Colonic mucosa (tissue), 4 donors: ENCODE measurements around the gene ATP6AP1. TPM values are rescaled to one million over a fixed set of nuclear protein-coding genes. Genes with fewer than 3 reads are reported as not detected.

ENCODE experiments used
- DNase-seq: peaks from one replicate; pipeline ENCODE4 v3.0.0-alpha.2; 2020
- H3K27ac ChIP-seq: fragments of 200-600 bp; one replicate; pipeline ENCODE4 v1.8.0; 2021
- H3K27me3 ChIP-seq: fragments of 200-600 bp; one replicate; pipeline ENCODE4 v1.8.0; 2021
- H3K36me3 ChIP-seq: fragments of 200-600 bp; one replicate; pipeline ENCODE4 v1.8.0; 2021
- H3K4me1 ChIP-seq: fragments of 200-600 bp; one replicate; pipeline ENCODE4 v1.8.0; 2021; ENCODE audit warnings: mild to moderate bottlenecking
- H3K4me3 ChIP-seq: fragments of 200-600 bp; one replicate; pipeline ENCODE4 v1.8.0; 2021
- H3K9ac ChIP-seq, 2 donors: one replicate each; pipeline ENCODE4 v1.7.0; 2013; ENCODE audit warnings: control low read depth in 2 of 2, low read depth in 2 of 2, low read length in 2 of 2
- H3K9me3 ChIP-seq: fragments of 200-600 bp; one replicate; pipeline ENCODE4 v1.8.0; 2021
- CTCF ChIP-seq: fragments of 200-600 bp; IDR thresholded peaks from one replicate; pipeline ENCODE4 v1.8.0; 2022; ENCODE audit warnings: antibody characterized with exemption, mild to moderate bottlenecking
- intact Hi-C: fragments of 100-400 bp; cut with DNase I; formaldehyde crosslinking; loops from one replicate; pipeline ENCODE4 v1.14.1; 2022
- total RNA-seq, 2 donors: library from RNA; stranded (reverse); fragmentation: NEBNext Ultra II Directional in 1 of 2; extraction: Animal tissue kit (Norgen Biotek cat#: 25700) in 1 of 2; gene quantifications; one replicate each; pipeline ENCODE4 v1.2.1, GENCODE V29; 2021
- donor health status: healthy.
- donor health status: DM: no; HTN: no; CAD: no.
- donor health status: DM: no; HTN: no; CAD: no.

The ATP6AP1 gene
- total RNA-seq, 2 donors from 2014 or later: 86.3 to 96.9 TPM

GRCh38 chrX:154470434-154470833, 42.0 kb downstream of the ATP6AP1 start:
- H3K9ac ChIP-seq: no peak overlapping the region
- no peak for TF ChIP-seq CTCF
- H3K4me3 ChIP-seq: no peak overlapping the region
- no peaks in the 10 kb centered on the region for H3K36me3 ChIP-seq
- H3K4me1 ChIP-seq: no peaks in the 10 kb centered on the region
- H3K27ac ChIP-seq: no peak overlapping the region
- no peaks in the 10 kb centered on the region for H3K27me3 ChIP-seq
- intact Hi-C loops: no loop called here
- DNase-seq: no peak
- H3K9me3 ChIP-seq: no peaks in the 10 kb centered on the region

GRCh38 chrX:154470914-154471568, 42.6 kb downstream of the ATP6AP1 start:
- Histone ChIP-seq H3K9me3 (no peaks in the 10 kb centered on the region), H3K4me1 (no peaks in the 10 kb centered on the region), H3K9ac (no peak overlapping the region), H3K36me3 (no peaks in the 10 kb centered on the region), H3K4me3 (no peak overlapping the region), H3K27ac (no peak overlapping the region), H3K27me3 (no peaks in the 10 kb centered on the region)
- TF ChIP-seq CTCF: no peak
- DNase-seq: no peak
- intact Hi-C loops: no loop called here

GRCh38 chrX:154471839-154472684, 43.6 kb downstream of the ATP6AP1 start:
- Histone ChIP-seq H3K9ac (no peak overlapping the region), H3K27ac (no peak overlapping the region), H3K27me3 (no peaks in the 10 kb centered on the region), H3K4me1 (no peaks in the 10 kb centered on the region), H3K36me3 (no peaks in the 10 kb centered on the region), H3K9me3 (no peaks in the 10 kb centered on the region), H3K4me3 (no peak overlapping the region)
- intact Hi-C loops: no loop called here
- DNase-seq: no peak
- no peak for TF ChIP-seq CTCF

- Histone ChIP-seq H3K36me3 (no peaks in the 10 kb centered on the region), H3K4me3 (no peak overlapping the region), H3K9me3 (no peaks in the 10 kb centered on the region), H3K4me1 (no peaks in the 10 kb centered on the region), H3K27me3 (no peaks in the 10 kb centered on the region), H3K27ac (no peak overlapping the region), H3K9ac (no peak overlapping the region)
- intact Hi-C loops: no loop called here
- DNase-seq: no peak
- TF ChIP-seq CTCF: no peak
These were observed 44.5 kb downstream of the ATP6AP1 start for GRCh38 chrX:154472685-154473632.

- Histone ChIP-seq H3K27me3 (no peaks in the 10 kb centered on the region), H3K9me3 (no peaks in the 10 kb centered on the region), H3K4me3 (no peak overlapping the region), H3K27ac (no peak overlapping the region), H3K4me1 (no peaks in the 10 kb centered on the region), H3K9ac (no peak overlapping the region), H3K36me3 (no peaks in the 10 kb centered on the region)
- intact Hi-C loops: no loop called here
- no peak for TF ChIP-seq CTCF
- DNase-seq: no peak
These were observed 45.2 kb downstream of the ATP6AP1 start for GRCh38 chrX:154473683-154474082.
